DMS114 treated with DMSO at 0.1 percent for 48 hours (cell line): ENCODE results near the gene SPATA31A6.
"Not testable (repeated sequence)": the region's sequence is repeated elsewhere in the genome, so short reads cannot be mapped to it uniquely, and the experiment has no call there.

ENCODE experiments used
- DNase-seq: peaks from one replicate; lab custom pipeline; 2025; ENCODE audit not compliant: unreplicated experiment; lab: John Stamatoyannopoulos, UW

The SPATA31A6 gene

GRCh38 chr9:42183359-42183758, at the start of gene SPATA31A6:
TSS of gene SPATA31A6 (plus strand) at chr9:42183659. CDS start at chr9:42183688, 29 bp downstream.
- not testable (repeated sequence) for DNase-seq

- DNase-seq = peak; percentile 6
These were observed 23.2 kb upstream of the SPATA31A6 start for GRCh38 chr9:42160299-42160698.

GRCh38 chr9:42219861-42220260, 36.4 kb downstream of the SPATA31A6 start:
- not testable (repeated sequence) for DNase-seq

GRCh38 chr9:42223230-42223629, 39.8 kb downstream of the SPATA31A6 start:
- DNase-seq = not testable (repeated sequence)

GRCh38 chr9:42233031-42233430, 49.6 kb downstream of the SPATA31A6 start:
- not testable (repeated sequence) for DNase-seq

GRCh38 chr9:42234610-42235009, 51.2 kb downstream of the SPATA31A6 start:
- not testable (repeated sequence) for DNase-seq

GRCh38 chr9:42235352-42235991, 52.0 kb downstream of the SPATA31A6 start:
- DNase-seq = not testable (repeated sequence)

DNA sequence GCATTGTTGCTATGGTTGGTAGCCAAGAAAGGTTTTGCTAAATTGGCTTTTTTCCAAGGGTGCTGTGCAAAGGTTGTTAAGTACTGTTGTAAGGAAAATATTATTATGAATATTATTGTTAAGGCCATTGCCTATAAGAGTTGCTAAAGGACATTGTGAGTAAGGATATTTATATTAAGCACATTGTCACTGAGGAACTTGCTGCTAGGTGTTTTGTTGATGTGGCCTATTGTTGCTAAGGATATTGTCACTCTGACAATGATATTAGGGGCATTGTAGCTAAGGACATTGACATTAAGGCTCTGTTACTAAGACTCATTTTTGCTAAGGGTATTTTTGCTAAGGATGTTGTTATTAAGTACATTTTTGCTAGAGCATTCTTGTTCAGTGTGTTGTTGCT, 52.6 kb downstream of the SPATA31A6 start:
- not testable (repeated sequence) for DNase-seq

DNA sequence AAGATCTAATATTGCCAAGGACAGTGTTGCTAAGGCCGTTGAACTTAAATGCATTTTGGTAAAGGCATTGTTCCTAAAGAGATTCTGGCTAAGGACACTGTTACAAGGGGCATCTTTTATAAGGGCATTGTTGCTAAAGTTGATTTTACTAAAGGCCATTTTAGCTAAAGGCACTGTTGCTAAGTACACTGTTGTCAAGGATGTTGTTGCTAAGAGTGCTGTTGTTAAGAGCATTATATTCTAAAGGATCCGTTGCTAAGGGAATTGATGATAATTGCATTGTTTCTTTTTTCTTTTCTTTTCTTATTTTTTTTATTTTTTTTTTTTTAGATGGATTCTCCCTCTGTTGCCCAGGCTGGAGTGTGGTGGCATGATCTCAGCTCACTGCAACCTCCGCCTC, 53.9 kb downstream of the SPATA31A6 start:
- DNase-seq = not testable (repeated sequence)

DNA sequence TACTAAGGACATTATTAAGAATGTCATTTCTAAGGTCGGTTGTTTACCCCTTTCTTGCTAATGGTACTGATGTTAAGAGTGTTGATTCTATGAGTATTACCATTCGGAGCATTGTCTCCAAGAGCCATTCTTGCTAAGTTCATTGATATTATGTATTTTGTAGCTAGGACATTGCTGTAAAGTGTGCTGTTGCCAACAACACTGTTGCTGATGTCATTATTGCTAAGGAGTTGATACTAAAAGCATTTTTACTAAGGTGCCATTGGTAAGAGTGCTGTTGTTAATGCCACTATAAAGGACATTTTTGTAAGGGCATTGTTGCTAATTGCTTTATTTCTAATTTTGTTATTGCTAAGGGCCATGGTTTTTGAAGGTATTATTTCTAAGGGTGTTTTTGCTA, 55.4 kb downstream of the SPATA31A6 start:
- not testable (repeated sequence) for DNase-seq
